GM12892 (cell line): ENCODE data around the gene KIR3DL2.
"Not testable (repeated sequence)": the region's sequence is repeated elsewhere in the genome, so short reads cannot be mapped to it uniquely, and the experiment has no call there.

Source experiments
- POLR2A ChIP-seq: IDR thresholded peaks from 2 replicates; pipeline ENCODE4 v1.6.1; 2011; ENCODE audit warnings: low read depth, low read length, control low read depth
- POLR2AphosphoS5 ChIP-seq: IDR thresholded peaks from 2 replicates; pipeline ENCODE4 v1.6.1; 2011; ENCODE audit warnings: low read depth, low read length, control low read depth
- TAF1 ChIP-seq: IDR thresholded peaks from 2 replicates; pipeline ENCODE4 v1.6.1; 2011; ENCODE audit warnings: low read depth, mild to moderate bottlenecking, control low read depth, low read length, borderline replicate concordance

- not testable (repeated sequence) for TF ChIP-seq POLR2A, POLR2AphosphoS5, TAF1
Observed at GRCh38 chr19:54832496-54832895, 17.7 kb upstream of the KIR3DL2 start, which contains the start of gene KIR2DS4.
